Psoas muscle (tissue), 8 donors: ENCODE measurements around the gene POR. TPM values are rescaled to one million over a fixed set of nuclear protein-coding genes. Genes with fewer than 3 reads are reported as not detected.

Source experiments
- ATAC-seq, 4 donors: fragments of 200-7000 bp; cut with Tn5 transposase; one replicate each; pipeline ENCODE4 v1.9.1; 2020; ENCODE audit warnings: moderate library complexity in 3 of 4, mild to moderate bottlenecking in 2 of 4
- DNase-seq, 2 donors: peaks; one replicate each; pipeline ENCODE4 v3.0.0-alpha.2; 2020
- H3K27ac ChIP-seq: fragments of 200-600 bp; one replicate; pipeline ENCODE4 v1.8.0; 2022
- H3K27me3 ChIP-seq, 3 donors: fragments of 200-600 bp in 1 of 3; one replicate each; pipeline versions ENCODE4 v1.6.1 to v1.8.0; 2013 to 2022; ENCODE audit warnings: low read length in 2 of 3, mild to moderate bottlenecking in 2 of 3, moderate library complexity in 1 of 3; ENCODE audit not compliant: insufficient read depth in 3 of 3
- H3K36me3 ChIP-seq, 2 donors: fragments of 200-600 bp in 1 of 2; one replicate each; pipeline versions ENCODE4 v1.6.1 to v1.8.0; 2013 to 2022; ENCODE audit warnings: low read depth in 1 of 2, mild to moderate bottlenecking in 1 of 2, moderate library complexity in 1 of 2; ENCODE audit not compliant: insufficient read depth in 1 of 2
- H3K4me1 ChIP-seq: fragments of 200-600 bp; one replicate; pipeline ENCODE4 v1.8.0; 2022
- H3K4me3 ChIP-seq: fragments of 200-600 bp; one replicate; pipeline ENCODE4 v1.8.0; 2022; ENCODE audit warnings: mild to moderate bottlenecking
- H3K9me3 ChIP-seq: fragments of 200-600 bp; one replicate; pipeline ENCODE4 v1.8.0; 2022
- CTCF ChIP-seq: fragments of 200-600 bp; IDR thresholded peaks from one replicate; pipeline ENCODE4 v1.8.0; 2022; ENCODE audit warnings: antibody characterized with exemption
- WGBS, 3 donors: extraction: QIAGEN DNeasy Blood & Tissue Kit; methylation state at CpG; one replicate each; pipeline versions ENCODE4 v1.1.6 to v1.1.7; 2013; 5-methylcytosine and 5-hydroxymethylcytosine counted together
- intact Hi-C, 2 donors: fragments of 100-400 bp; cut with DNase I; formaldehyde crosslinking; loops; one replicate each; pipeline versions ENCODE4 v1.11.0 to v1.14.2; 2022
- polyA plus RNA-seq, 3 donors: library from polyadenylated mRNA; stranded (reverse); fragments of 200-250 nt; gene quantifications; one replicate each; pipeline ENCODE4 v1.2.3, GENCODE V29; 2013
- total RNA-seq, 4 donors: library from RNA; stranded (reverse); fragmentation: NEBNext Ultra II Directional in 2 of 4; extraction: Animal tissue kit (Norgen Biotek cat#: 25700) in 2 of 4; gene quantifications; one replicate each; pipeline versions ENCODE4 v1.2.1 to v1.2.4, GENCODE V29; 2021 to 2023
- donor health status: healthy with polysubstance abuse.
- donor health status: DM: no; HTN: no; CAD: no; lungs with moderate emphysema.
- donor health status: Bipolar disorder and iron deficiency.
- donor health status: healthy.
- donor health status: DM: yes; HTN: yes; CAD: no.
- donor health status: DM: no; HTN: no; CAD: no.
- donor health status: DM: no; HTN: no; CAD: no.
- donor health status: DM: yes; HTN: yes; CAD: no.

Gene POR
- total and polyA plus RNA-seq, 7 donors: 48.8 to 288 (median 138) TPM

- intact Hi-C loops: loop anchor here in 1 of 2 donors (1.0 kb wide), 1 partner anchor 79 kb away; the partner anchor contains the start of gene POR
- DNase-seq (peak; percentile 99), ATAC-seq (peak; percentile 87 to 95 (median 90))
- Histone ChIP-seq H3K27me3 (no peaks in the 10 kb centered on the region), H3K36me3 (peaks cover 0 to 16% of the 10 kb centered on the region in 2 donors), H3K4me3 (peak within 1 kb of the TSS; percentile 82), H3K4me1 (peaks cover 32% of the 10 kb centered on the region), H3K27ac (peak within 1 kb of the TSS; percentile 85), H3K9me3 (no peaks in the 10 kb centered on the region)
- no peak for TF ChIP-seq CTCF
- WGBS, 3 donors: 1% methylated on average over 33 to 51 of the region's 51 CpGs
Observed at GRCh38 chr7:75994388-75995051, 79.6 kb downstream of the POR start, which contains the start of gene TMEM120A. TSS of gene TMEM120A (minus strand) at chr7:75994595. CDS start at chr7:75994570, 25 bp downstream.

- WGBS, 3 donors: 23 to 29% (median 25%) methylated on average over 11 of the region's 11 CpGs
- intact Hi-C loops: no loop called here
- Histone ChIP-seq H3K4me3 (peak overlapping the region; percentile 82), H3K27me3 (no peaks in the 10 kb centered on the region), H3K36me3 (peaks cover 0 to 16% of the 10 kb centered on the region in 2 donors), H3K4me1 (peaks cover 27% of the 10 kb centered on the region), H3K9me3 (no peaks in the 10 kb centered on the region), H3K27ac (peak overlapping the region; percentile 85)
- DNase-seq (no peak), ATAC-seq (peak in 1 of 4 donors; percentile 1)
- TF ChIP-seq CTCF: no peak
Observed at GRCh38 chr7:75995052-75995471, 80.1 kb downstream of the POR start.

GRCh38 chr7:75995996-75996395 is 81.0 kb downstream of the POR start:
- no peak for DNase-seq
- intact Hi-C loops: no loop called here
- Histone ChIP-seq H3K4me1 (peaks cover 17% of the 10 kb centered on the region), H3K9me3 (no peaks in the 10 kb centered on the region), H3K36me3 (peaks cover 0 to 22% of the 10 kb centered on the region in 2 donors), H3K27me3 (no peaks in the 10 kb centered on the region), H3K4me3 (no peak overlapping the region), H3K27ac (no peak overlapping the region)
- TF ChIP-seq CTCF: no peak
- ATAC-seq: no peak
- WGBS, 3 donors: 95 to 99% (median 96%) methylated on average over 5 of the region's 5 CpGs

GRCh38 chr7:75996476-75996875 is 81.5 kb downstream of the POR start:
- Histone ChIP-seq H3K27ac (no peak overlapping the region), H3K36me3 (peaks cover 0 to 26% of the 10 kb centered on the region in 2 donors), H3K27me3 (no peaks in the 10 kb centered on the region), H3K4me3 (no peak overlapping the region), H3K4me1 (peaks cover 14% of the 10 kb centered on the region), H3K9me3 (no peaks in the 10 kb centered on the region)
- intact Hi-C loops: no loop called here
- DNase-seq (no peak), ATAC-seq (no peak)
- 42 to 59% (median 43%) methylated on average over 4 of the region's 4 CpGs for WGBS, 3 donors
- TF ChIP-seq CTCF: no peak

GRCh38 chr7:75998038-75998437 is 83.1 kb downstream of the POR start:
- H3K4me3 ChIP-seq: no peak overlapping the region
- TF ChIP-seq CTCF: no peak
- peaks cover 14% of the 10 kb centered on the region for H3K4me1 ChIP-seq
- ATAC-seq (no peak), DNase-seq (no peak)
- 98 to 100% (median 100%) methylated on average over 1 of the region's 1 CpG for WGBS, 3 donors
- H3K27ac ChIP-seq: no peak overlapping the region
- intact Hi-C loops: no loop called here
- no peaks in the 10 kb centered on the region for H3K9me3 ChIP-seq
- no peaks in the 10 kb centered on the region for H3K27me3 ChIP-seq
- peaks cover 0 to 34% of the 10 kb centered on the region in 2 donors for H3K36me3 ChIP-seq
